NB4 (cell line): ENCODE data around the gene C1QTNF3.

Experiments
- CTCF ChIP-seq: IDR thresholded peaks from one replicate; pipeline ENCODE4 v1.5.1; 2012; ENCODE audit warnings: low read depth, low read length
- MYC ChIP-seq: IDR thresholded peaks from 2 replicates; pipeline ENCODE4 v1.6.1; 2011; ENCODE audit warnings: low read depth, low read length

- TF ChIP-seq CTCF (no peak), MYC (no peak)
These were observed 11.4 kb upstream of the C1QTNF3 start for GRCh38 chr5:34054400-34054729.
